ENCODE data around the gene ZNF621. TPM values are rescaled to one million over a fixed set of nuclear protein-coding genes. Genes with fewer than 3 reads are reported as not detected.

ZNF621 gene
- total RNA-seq (2022; extraction: Qiagen RNA extraction): 5.8 to 8.4 TPM (median 7.0 TPM) in 5 replicates

DNA sequence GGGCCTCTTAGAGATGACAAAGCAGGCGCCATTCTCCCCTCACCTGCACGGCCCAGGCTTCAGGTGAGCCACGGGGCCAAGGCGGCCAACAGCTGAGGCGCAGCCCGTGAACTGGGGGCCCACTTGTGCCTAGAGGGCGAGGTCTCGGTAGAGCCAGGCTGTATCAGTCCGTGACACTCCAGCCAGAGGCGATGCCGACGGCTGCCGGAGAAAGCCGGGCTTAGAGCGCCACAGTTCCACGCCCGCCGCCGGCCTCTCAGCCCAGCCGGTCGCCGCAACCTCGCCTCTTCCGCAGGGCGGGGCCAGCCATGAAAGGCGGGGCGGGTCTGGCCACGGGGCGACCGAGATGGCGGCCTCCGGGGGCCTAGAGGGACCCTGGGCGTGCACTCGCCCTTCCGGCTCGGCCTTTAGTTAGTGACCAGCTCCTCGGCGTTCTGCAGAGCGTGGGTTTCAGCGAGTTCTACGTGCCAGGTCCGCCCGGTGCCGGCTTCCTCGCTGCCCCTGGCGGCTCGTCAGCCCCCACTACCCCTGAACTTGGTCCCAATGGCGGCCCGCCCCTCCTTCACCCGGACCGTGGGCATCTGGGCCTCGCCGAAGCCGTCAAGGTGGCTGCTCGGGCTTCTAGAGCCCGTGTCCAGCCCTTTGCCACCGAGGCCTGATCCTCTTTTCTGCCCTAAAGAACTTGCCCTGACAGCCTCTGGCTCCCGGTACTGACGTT, at the start of gene ZNF621:
ZNF621 (plus strand) TSS at position 393 of the 718 bp plus-strand sequence. CDS start 881 bp downstream, outside the sequence.

GRCh38 chr3:40476478-40477470, 48.0 kb upstream of the ZNF621 start, which contains the start of gene ZNF619:
TSS of gene ZNF619 (plus strand) at chr3:40477122. CDS start at chr3:40477980, 858 bp downstream.

GRCh38 chr3:40505599-40506462, 18.9 kb upstream of the ZNF621 start, which contains the start of gene ZNF620:
TSS of gene ZNF620 (plus strand) at chr3:40506039. CDS start at chr3:40506353, 314 bp downstream.

Other genes starting within 250 kb of the ZNF621 start
- 53.6 to 66.2 TPM (median 58.0 TPM) in 5 replicates for gene EIF1B, start 215.3 kb upstream of the ZNF621 start, total RNA-seq (2022; extraction: Qiagen RNA extraction)
- gene ENTPD3, start 137.8 kb upstream of the ZNF621 start, total RNA-seq (2022; extraction: Qiagen RNA extraction): 0.03 to 0.05 TPM (median 0.03 TPM) in 3 of 5 replicates, not detected in the others
- 614 to 790 TPM (median 760 TPM) in 5 replicates for gene RPL14, start 67.6 kb upstream of the ZNF621 start, total RNA-seq (2022; extraction: Qiagen RNA extraction)
- 1.7 to 2.4 TPM (median 2.0 TPM) in 5 replicates for gene ZNF619, start 47.8 kb upstream of the ZNF621 start, total RNA-seq (2022; extraction: Qiagen RNA extraction)
- 1.3 to 1.9 TPM (median 1.7 TPM) in 5 replicates for gene ZNF620, start 18.9 kb upstream of the ZNF621 start, total RNA-seq (2022; extraction: Qiagen RNA extraction)

Data from A549 treated with Hydrocortisone at 1 μM for 4 hours (cell line).